HG02981 (cell line): ENCODE measurements around the gene FILIP1.

Experiments
- ATAC-seq: cut with Tn5 transposase; IDR thresholded peaks from one replicate; pipeline ENCODE4 v1.9.1; 2021; ENCODE audit warnings: mild to moderate bottlenecking, moderate library complexity; ENCODE audit not compliant: unreplicated experiment

FILIP1 gene

GRCh38 chr6:75386050-75386770 is 107.4 kb downstream of the FILIP1 start:
- no peak for ATAC-seq

- no peak for ATAC-seq
Observed at GRCh38 chr6:75384116-75384515, 109.5 kb downstream of the FILIP1 start.

- no peak for ATAC-seq
Observed at GRCh38 chr6:75382634-75382900, 111.0 kb downstream of the FILIP1 start.

GRCh38 chr6:75381877-75382633 is 111.5 kb downstream of the FILIP1 start:
- ATAC-seq, result no peak

GRCh38 chr6:75379536-75379935 is 114.1 kb downstream of the FILIP1 start:
- ATAC-seq, result no peak

- ATAC-seq, result no peak
Observed at GRCh38 chr6:75378101-75378500, 115.5 kb downstream of the FILIP1 start.

- no peak for ATAC-seq
Observed at GRCh38 chr6:75377386-75377785, 116.2 kb downstream of the FILIP1 start.

GRCh38 chr6:75376347-75377024 is 117.1 kb downstream of the FILIP1 start:
- ATAC-seq, result no peak

GRCh38 chr6:75374961-75375400 is 118.6 kb downstream of the FILIP1 start:
- ATAC-seq, result no peak

- ATAC-seq, result no peak
Observed at GRCh38 chr6:75372884-75373283, 120.7 kb downstream of the FILIP1 start.

- no peak for ATAC-seq
Observed at GRCh38 chr6:75370011-75370410, 123.6 kb downstream of the FILIP1 start.

GRCh38 chr6:75368864-75369402 is 124.7 kb downstream of the FILIP1 start:
- no peak for ATAC-seq

GRCh38 chr6:75368151-75368779 is 125.3 kb downstream of the FILIP1 start:
- ATAC-seq, result no peak

GRCh38 chr6:75363304-75363703 is 130.3 kb downstream of the FILIP1 start:
- ATAC-seq, result no peak

- no peak for ATAC-seq
Observed at GRCh38 chr6:75353644-75354043, 140.0 kb downstream of the FILIP1 start.

- no peak for ATAC-seq
Observed at GRCh38 chr6:75351570-75351969, 142.0 kb downstream of the FILIP1 start.

GRCh38 chr6:75350808-75351207 is 142.8 kb downstream of the FILIP1 start:
- ATAC-seq, result no peak

- ATAC-seq, result no peak
Observed at GRCh38 chr6:75350156-75350555, 143.4 kb downstream of the FILIP1 start.

- ATAC-seq, result no peak
Observed at GRCh38 chr6:75349262-75349984, 144.2 kb downstream of the FILIP1 start.

GRCh38 chr6:75348882-75349261 is 144.7 kb downstream of the FILIP1 start:
- ATAC-seq, result no peak
